Activated T-cell treated with anti-CD3 and anti-CD28 coated beads, Interleukin-2, amount 50 U/mL, for 4 hours (primary cell): ENCODE results near the gene ARL14EP. TPM values are rescaled to one million over a fixed set of nuclear protein-coding genes. Genes with fewer than 3 reads are reported as not detected.

Source experiments
- ATAC-seq, 2 donors: fragments of 200-7000 bp; cut with Tn5 transposase; one replicate each; pipeline ENCODE4 v1.10.0; 2021
- DNase-seq: peaks from one replicate; pipeline ENCODE4 v3.0.0-alpha.2; 2020
- H3K27me3 Mint-ChIP-seq: one replicate; pipeline ENCODE4 v1.8.0; 2021; ENCODE audit warnings: low read depth, mixed read lengths
- H3K36me3 Mint-ChIP-seq: one replicate; pipeline ENCODE4 v1.8.0; 2022; ENCODE audit warnings: mixed read lengths; ENCODE audit not compliant: insufficient read depth
- H3K4me1 Mint-ChIP-seq: one replicate; pipeline ENCODE4 v1.8.0; 2021; ENCODE audit warnings: low read depth, mixed read lengths
- H3K4me3 Mint-ChIP-seq: one replicate; pipeline ENCODE4 v1.8.0; 2021; ENCODE audit warnings: mild to moderate bottlenecking, moderate library complexity, mixed read lengths
- H3K9me3 Mint-ChIP-seq: one replicate; pipeline ENCODE4 v1.8.0; 2021; ENCODE audit warnings: mixed read lengths
- total RNA-seq, 3 donors: library from RNA; stranded (reverse); gene quantifications; one replicate each; pipeline ENCODE4 v1.2.1, GENCODE V29; 2021

The ARL14EP gene
- 10 to 100 TPM; 25.4 to 32.5 (median 30.8) TPM for total RNA-seq

DNA sequence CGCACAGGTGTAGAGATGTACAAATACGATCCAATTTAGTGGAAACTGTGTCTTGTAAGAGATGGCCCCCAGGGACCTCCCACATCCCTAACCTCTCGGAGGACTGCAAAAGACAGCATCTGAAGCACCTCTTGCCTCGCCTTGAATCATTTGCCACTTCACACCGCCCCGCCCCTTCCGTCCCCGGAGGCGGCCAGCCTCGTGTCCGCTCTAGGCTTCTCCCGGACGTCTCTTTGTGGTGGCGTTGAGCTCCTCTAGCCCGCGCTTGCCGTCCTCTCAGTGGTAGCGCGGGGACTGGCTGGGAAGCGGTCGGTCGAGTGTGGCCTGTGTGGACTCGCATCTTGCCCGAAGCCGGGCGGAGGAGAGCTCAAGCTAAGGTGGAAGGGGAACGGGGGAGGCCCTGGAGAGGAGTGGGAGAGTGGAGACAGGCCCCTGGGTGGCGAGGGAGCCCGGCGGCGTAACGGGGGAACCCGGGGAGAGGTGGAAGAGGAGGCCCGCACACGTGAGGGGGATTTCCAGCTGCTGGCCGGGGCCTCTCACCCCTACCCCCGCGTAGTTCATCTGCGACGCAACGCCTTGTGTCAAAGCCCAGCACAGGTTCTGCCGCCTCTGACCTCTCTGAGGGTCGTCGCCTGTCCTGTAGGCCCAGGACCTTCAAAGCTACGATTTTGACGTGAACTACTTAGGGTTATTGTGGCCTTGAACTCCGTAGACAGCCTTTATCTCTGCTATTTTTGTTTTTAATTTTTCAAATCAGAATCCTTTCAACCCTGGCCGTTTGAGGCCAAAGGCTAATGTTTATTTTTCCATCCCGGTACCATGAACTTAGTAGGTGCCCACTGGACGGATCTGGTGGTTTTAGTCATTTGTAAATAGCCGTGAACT, at the start of gene ARL14EP:
Gene ARL14EP, plus strand, starts transcription at position 279 of the 885 bp plus-strand sequence. CDS start 7,845 bp downstream, outside the sequence.
- H3K36me3 Mint-ChIP-seq = peaks cover 12% of the 10 kb centered on the region
- ATAC-seq = peak; percentile 95 to 98
- peaks cover 43% of the 10 kb centered on the region for H3K4me1 Mint-ChIP-seq
- H3K27me3 Mint-ChIP-seq = peaks cover 10% of the 10 kb centered on the region
- DNase-seq = peak; percentile 86
- no peaks in the 10 kb centered on the region for H3K9me3 Mint-ChIP-seq
- peak within 1 kb of the TSS; percentile 99 for H3K4me3 Mint-ChIP-seq

DNA sequence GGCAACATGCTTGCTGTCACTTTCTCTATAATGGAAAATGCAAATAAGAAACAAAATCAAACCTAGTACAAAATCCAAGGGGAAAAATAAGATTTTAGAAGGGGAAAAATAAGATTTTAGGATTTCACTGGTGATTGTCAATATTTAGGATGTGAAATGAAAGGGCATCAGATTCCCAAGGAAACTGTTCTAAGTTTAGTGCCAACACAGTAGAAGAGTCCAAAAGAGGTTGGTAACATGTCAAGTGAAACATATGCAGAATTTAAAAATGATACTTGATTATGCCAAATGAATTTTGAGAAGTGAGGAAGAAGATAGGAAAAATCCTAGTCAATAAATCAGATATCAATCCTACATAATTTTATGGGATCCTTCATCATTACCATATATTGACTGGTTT, 45.7 kb upstream of the ARL14EP start:
- H3K4me3 Mint-ChIP-seq = no peak overlapping the region
- H3K27me3 Mint-ChIP-seq = peaks cover 10% of the 10 kb centered on the region
- DNase-seq (no peak), ATAC-seq (no peak)
- H3K4me1 Mint-ChIP-seq = peaks cover 13% of the 10 kb centered on the region
- no peaks in the 10 kb centered on the region for H3K9me3 Mint-ChIP-seq
- no peaks in the 10 kb centered on the region for H3K36me3 Mint-ChIP-seq

DNA sequence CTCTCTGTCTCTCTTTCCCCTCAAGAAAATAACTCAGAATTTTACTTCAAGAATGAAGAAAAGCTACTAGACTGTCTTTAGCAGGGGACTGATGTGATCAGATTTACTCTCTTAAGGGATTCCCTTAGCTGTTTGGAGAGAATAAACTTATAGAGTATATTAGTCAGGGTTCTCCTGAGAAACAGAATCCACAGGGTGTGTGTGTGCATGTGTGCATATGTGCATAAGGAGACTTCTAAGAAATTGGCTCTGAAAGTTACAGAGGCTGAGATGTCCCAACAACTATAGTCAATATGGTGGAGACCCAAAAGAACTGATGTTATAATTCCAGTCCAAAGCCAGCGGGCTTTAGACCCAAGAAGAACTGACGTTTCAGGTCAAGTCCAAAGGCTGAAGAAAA, 43.1 kb upstream of the ARL14EP start:
- DNase-seq = no peak
- H3K27me3 Mint-ChIP-seq = peaks cover 5% of the 10 kb centered on the region
- H3K4me1 Mint-ChIP-seq = peaks cover 21% of the 10 kb centered on the region
- ATAC-seq = no peak
- no peaks in the 10 kb centered on the region for H3K9me3 Mint-ChIP-seq
- no peaks in the 10 kb centered on the region for H3K36me3 Mint-ChIP-seq
- no peak overlapping the region for H3K4me3 Mint-ChIP-seq

DNA sequence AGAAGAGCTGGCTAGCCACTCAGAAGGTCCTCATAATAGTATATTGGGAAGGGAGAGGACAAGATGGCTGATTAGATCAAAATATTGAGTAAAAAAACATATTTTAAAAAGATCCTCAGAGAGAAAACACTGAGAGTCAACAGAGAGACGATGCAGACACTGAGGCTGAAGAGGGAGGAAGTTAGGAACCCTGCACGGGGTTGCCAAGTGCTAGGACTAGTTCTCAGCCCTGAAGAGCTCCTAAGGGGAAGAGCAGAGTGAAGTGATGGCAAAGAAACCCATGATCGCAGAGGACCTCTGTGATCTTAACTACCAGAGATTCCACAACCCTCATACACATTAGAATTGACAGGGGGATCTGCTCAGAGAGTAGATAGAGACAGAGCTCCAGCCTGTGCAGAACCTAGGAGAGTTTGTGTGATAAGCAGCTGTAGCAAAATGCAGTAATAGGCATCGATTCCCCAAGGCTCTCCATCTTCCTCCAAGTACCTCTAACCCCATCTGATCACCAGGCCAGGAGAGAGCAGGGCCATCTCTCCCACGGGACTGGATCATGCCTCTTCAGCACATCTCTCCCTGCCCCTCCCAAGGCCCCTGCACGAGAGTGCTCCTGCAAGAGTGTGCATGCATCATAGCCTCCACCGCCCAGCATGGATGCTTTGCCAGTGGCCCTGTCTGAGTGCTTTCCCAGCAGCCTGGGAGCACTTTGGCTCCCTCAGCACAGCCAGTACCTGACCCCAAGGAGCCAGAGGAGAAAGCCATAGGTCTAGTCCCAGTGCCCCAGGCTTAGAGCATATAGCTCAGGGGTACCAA, 41.2 kb upstream of the ARL14EP start:
- ATAC-seq = peak; percentile 14 to 53
- H3K9me3 Mint-ChIP-seq = no peaks in the 10 kb centered on the region
- peaks cover 21% of the 10 kb centered on the region for H3K4me1 Mint-ChIP-seq
- no peaks in the 10 kb centered on the region for H3K36me3 Mint-ChIP-seq
- DNase-seq = no peak
- H3K27me3 Mint-ChIP-seq = no peaks in the 10 kb centered on the region
- H3K4me3 Mint-ChIP-seq = peak overlapping the region; percentile 30

DNA sequence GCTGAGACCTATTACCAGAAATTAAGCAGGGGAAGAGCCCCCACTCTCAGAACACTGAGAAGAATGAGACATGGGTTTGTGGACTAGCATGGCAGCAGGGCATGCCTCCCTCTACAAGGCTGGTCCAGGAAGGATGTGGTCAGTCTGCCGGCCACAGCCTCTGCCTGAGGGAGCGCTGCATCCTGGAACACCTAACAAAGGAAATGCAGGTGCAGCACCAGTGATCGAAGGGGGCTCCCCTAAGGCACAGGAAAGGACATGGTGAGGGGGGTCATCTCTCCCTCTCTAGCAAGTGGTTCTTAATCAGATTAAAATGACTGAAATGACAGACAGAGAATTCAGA, 40.6 kb upstream of the ARL14EP start:
- H3K36me3 Mint-ChIP-seq = no peaks in the 10 kb centered on the region
- H3K27me3 Mint-ChIP-seq = no peaks in the 10 kb centered on the region
- DNase-seq (no peak), ATAC-seq (peak in 1 of 2 donors; percentile 21)
- H3K9me3 Mint-ChIP-seq = no peaks in the 10 kb centered on the region
- H3K4me3 Mint-ChIP-seq = peak overlapping the region; percentile 30
- H3K4me1 Mint-ChIP-seq = peaks cover 21% of the 10 kb centered on the region

DNA sequence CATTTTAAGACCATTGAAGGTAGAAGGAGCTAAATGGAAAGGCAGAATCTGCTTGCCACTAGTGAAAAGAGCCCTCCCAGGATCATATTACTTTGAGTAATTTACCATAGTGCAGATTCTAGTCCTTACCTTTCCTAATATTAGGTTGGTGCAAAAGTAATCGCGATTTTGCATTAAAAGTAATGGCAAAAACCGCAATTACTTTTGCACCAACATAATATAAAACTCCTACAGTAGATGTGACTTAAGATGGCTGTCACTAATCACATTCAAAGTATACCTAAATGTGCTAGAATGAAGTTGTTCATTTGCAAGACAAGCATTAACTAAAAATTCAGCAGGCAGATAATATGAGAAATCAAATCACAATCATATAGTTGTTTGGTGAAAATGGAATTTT, 38.1 kb upstream of the ARL14EP start:
- Mint-ChIP-seq H3K27me3 (no peaks in the 10 kb centered on the region), H3K9me3 (no peaks in the 10 kb centered on the region), H3K4me1 (peaks cover 21% of the 10 kb centered on the region), H3K36me3 (no peaks in the 10 kb centered on the region), H3K4me3 (no peak overlapping the region)
- DNase-seq = no peak
- ATAC-seq = no peak

DNA sequence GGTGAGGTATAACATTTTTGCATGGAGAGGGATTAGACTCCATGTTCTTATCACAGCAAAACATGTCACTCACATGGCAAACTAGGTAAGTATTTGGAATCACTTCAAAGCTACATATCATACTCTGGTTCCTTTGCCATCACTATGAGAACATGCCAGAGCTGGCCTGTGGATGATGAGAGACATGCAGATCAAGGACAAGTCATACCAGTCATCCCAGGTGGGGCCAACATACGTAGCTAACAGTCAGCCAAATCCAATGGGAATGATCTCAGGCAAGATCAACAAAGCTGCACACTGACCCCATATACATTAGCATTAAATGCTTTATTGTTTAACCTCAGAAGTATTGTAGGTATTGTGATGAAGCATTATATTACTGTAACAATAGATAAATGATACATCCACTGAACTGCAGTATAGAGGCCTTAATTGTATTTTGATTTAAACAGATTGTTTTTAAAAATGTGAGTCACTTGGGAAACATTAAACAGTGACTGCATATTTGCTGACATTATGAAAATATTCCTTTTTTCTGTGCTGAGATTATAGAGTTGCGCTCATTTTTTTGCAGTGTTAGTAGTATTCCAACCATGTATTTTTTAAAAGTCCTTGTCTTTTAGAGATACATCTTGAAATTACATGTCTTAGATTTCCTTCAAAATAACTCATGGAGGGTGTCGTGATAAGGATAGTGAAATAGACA, 37.3 kb upstream of the ARL14EP start:
- DNase-seq = no peak
- Mint-ChIP-seq H3K4me3 (no peak overlapping the region), H3K4me1 (peaks cover 21% of the 10 kb centered on the region), H3K27me3 (no peaks in the 10 kb centered on the region), H3K9me3 (no peaks in the 10 kb centered on the region), H3K36me3 (no peaks in the 10 kb centered on the region)
- ATAC-seq = no peak

DNA sequence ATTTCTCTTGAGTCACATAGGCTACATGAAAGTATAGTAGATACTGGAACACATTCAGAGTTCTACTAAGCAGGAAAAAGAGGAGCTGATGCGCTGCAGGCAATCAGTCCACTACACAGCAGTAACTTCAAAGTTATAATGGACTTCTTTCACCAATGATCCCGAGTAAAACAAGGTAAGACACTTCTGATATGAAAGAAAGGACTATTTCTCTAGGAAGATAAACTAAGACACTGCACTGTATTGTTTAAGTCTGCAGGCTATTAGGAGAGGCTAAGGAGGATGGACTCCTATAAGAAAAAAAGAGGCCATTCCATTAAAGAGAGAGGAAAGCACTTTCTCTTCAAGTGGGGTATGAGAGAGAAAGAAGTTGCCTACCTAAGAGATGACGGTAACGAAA, 31.6 kb upstream of the ARL14EP start:
- H3K36me3 Mint-ChIP-seq = no peaks in the 10 kb centered on the region

DNA sequence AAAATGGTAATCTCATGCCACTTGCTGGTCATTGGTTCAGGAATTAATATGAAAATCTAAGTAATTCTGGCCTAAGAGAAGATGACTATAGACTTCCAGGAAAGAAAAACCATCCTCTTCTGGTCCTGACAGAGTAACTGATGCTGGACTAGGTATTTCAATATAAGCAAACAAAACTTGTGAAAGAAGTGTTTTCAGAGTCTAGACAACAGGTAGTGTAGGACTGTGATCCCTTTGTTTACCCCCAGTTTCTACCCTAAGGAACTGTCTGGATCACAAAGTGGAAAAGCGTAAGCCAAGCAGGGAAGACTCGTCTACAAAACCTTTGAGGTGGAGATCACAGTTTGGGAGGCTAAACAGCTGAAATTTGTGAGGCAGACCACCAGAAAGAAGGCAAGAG, 30.4 kb upstream of the ARL14EP start:
- no peaks in the 10 kb centered on the region for H3K36me3 Mint-ChIP-seq
- no peak for DNase-seq
- no peaks in the 10 kb centered on the region for H3K4me1 Mint-ChIP-seq
- H3K9me3 Mint-ChIP-seq = no peaks in the 10 kb centered on the region
- no peak overlapping the region for H3K4me3 Mint-ChIP-seq
- peaks cover 3% of the 10 kb centered on the region for H3K27me3 Mint-ChIP-seq
- no peak for ATAC-seq

More for the DNA sequence above, 31.6 kb upstream of the ARL14EP start:
- Mint-ChIP-seq H3K27me3 (peaks cover 3% of the 10 kb centered on the region), H3K4me1 (no peaks in the 10 kb centered on the region), H3K4me3 (no peak overlapping the region), H3K9me3 (no peaks in the 10 kb centered on the region)
- no peak for ATAC-seq
- no peak for DNase-seq

DNA sequence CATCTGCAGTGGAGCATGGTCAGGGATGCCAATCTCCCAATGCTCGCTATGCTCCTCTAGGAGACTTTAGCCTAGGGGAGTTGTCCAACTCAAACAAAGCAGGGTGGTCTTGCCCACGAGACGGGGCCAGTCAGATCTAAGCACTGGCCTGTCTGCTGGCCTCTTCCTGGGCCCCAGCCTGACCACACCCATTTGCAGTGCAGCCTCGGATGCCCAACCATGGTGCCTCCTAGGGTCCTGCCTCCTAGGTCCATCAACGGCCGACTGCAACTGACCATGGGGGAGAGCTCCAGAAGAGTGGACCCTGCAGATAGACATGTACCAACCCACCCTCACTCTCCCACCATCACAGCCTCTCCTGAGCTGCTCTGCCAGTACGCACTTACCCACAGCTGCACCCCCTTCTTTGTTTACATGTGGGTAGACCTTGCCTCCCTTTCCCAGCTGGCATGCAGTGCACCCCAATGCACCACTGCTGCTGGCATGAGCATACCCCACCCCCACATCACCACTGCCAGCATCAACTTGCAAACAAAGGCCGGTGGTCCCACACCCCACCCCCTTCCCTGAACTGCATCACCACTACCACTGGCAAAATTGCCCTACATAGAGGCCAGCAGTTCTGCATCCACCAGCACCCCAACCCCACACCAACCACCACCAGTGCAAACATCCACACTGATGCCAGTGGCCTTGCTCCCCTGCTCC, 27.6 kb upstream of the ARL14EP start:
- no peak overlapping the region for H3K4me3 Mint-ChIP-seq
- no peak for ATAC-seq
- H3K4me1 Mint-ChIP-seq = no peaks in the 10 kb centered on the region
- H3K27me3 Mint-ChIP-seq = peaks cover 3% of the 10 kb centered on the region
- H3K9me3 Mint-ChIP-seq = no peaks in the 10 kb centered on the region
- no peak for DNase-seq
- H3K36me3 Mint-ChIP-seq = no peaks in the 10 kb centered on the region

DNA sequence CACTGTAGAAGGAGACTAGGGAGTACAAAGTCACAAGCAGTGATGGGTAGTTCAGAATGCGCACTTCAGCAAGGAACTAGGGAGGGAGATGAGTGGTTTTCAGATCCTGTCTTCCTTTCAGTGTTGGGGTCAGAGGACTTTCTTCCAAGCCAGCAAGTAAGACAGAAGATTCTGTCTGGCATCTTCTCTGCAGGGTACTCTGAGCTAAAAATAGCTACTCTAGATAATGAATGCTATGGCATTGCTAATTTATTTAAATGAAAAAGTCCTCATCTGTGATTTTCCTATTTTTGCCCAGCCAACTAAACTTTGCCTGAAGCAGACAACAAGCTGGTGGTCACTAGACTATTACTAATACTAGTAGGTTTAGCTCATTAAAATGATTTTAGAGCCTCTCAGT, 18.3 kb upstream of the ARL14EP start:
- peaks cover 7% of the 10 kb centered on the region for H3K27me3 Mint-ChIP-seq
- H3K36me3 Mint-ChIP-seq = no peaks in the 10 kb centered on the region
- no peak for DNase-seq

DNA sequence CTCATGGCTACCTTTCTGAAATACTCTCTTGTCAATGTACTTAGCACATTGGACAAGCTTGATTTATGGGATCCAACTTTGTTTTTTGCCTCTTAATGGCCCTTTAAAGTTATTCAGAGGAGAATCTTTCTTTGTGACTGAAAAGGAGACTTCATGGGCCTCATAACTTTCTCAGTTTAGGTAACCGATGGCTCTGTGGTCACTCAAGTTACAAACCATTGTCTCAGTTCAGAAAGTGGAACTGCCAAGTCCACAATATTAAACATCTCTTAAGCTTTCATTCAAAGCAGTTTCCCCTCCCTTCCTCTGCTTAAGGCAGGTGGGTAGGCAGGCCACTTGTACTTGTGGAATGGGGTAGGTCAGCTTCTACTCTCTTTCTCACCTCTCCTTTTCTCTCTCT, 12.3 kb upstream of the ARL14EP start:
- Mint-ChIP-seq H3K27me3 (peaks cover 19% of the 10 kb centered on the region), H3K4me3 (no peak overlapping the region), H3K36me3 (no peaks in the 10 kb centered on the region), H3K4me1 (no peaks in the 10 kb centered on the region), H3K9me3 (peaks cover 6% of the 10 kb centered on the region)
- DNase-seq (no peak), ATAC-seq (no peak)

More for the DNA sequence above, 18.3 kb upstream of the ARL14EP start:
- H3K9me3 Mint-ChIP-seq = no peaks in the 10 kb centered on the region
- H3K4me3 Mint-ChIP-seq = no peak overlapping the region
- ATAC-seq = no peak
- no peaks in the 10 kb centered on the region for H3K4me1 Mint-ChIP-seq

DNA sequence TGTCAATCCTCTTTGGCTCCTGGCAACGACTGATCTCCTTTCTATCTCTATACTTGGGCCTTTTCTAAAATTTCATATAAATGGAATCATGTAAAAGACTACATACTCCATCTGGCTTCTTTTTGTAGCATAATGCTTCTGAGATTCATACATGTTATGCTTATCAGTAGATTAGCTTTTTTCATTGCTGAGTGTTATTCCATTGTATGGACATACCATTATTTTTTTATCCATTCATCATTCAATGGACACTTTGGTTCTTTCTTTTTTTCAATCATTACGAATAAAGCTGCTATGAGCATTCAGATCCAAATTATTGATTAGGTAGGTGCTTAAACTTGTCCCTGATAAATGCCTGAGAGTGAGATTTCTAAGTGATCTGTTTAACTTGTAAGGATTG, 11.7 kb upstream of the ARL14EP start:
- H3K27me3 Mint-ChIP-seq = peaks cover 17% of the 10 kb centered on the region
- no peak for DNase-seq
- no peak overlapping the region for H3K4me3 Mint-ChIP-seq
- H3K36me3 Mint-ChIP-seq = no peaks in the 10 kb centered on the region
- H3K4me1 Mint-ChIP-seq = no peaks in the 10 kb centered on the region
- H3K9me3 Mint-ChIP-seq = peaks cover 6% of the 10 kb centered on the region
- no peak for ATAC-seq

DNA sequence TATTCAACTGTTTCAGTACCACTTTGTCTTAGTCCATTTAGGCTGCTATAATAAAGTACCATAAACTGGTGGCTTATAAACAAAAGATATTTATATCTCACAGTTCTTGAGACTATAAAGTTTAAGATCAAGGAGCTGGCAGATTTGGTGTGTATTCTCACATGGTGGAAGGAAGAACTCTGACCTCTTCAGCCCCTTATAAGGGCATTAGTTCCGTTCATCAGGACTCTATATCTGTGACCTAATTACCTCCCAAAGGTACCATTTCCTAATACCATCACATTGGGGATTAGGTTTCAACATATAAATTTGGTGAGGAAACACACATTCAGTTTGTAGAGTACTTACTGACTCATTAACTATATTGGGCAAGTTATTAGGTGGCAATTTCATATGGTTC, 10.7 kb upstream of the ARL14EP start:
- Mint-ChIP-seq H3K27me3 (peaks cover 20% of the 10 kb centered on the region), H3K36me3 (no peaks in the 10 kb centered on the region), H3K4me3 (no peak overlapping the region), H3K9me3 (peaks cover 6% of the 10 kb centered on the region), H3K4me1 (peaks cover 3% of the 10 kb centered on the region)
- no peak for DNase-seq
- no peak for ATAC-seq
